DND-41 (cell line): ENCODE data around the gene TRAP1.

Experiments
- EZH2 ChIP-seq: IDR thresholded peaks from 3 replicates; pipeline ENCODE4 v1.6.1; 2012; ENCODE audit warnings: borderline replicate concordance, low read depth, mild to moderate bottlenecking, moderate library complexity, low read length, inconsistent platforms; ENCODE audit not compliant: severe bottlenecking
- TF ChIP-seq, protein P1 (sequence below): IDR thresholded peaks from 2 replicates; pipeline ENCODE4 v1.5.1; 2012; ENCODE audit warnings: borderline replicate concordance, low read length, moderate library complexity, mild to moderate bottlenecking; ENCODE audit not compliant: poor library complexity, severe bottlenecking; ENCODE audit errors: extremely low read depth

DNA sequence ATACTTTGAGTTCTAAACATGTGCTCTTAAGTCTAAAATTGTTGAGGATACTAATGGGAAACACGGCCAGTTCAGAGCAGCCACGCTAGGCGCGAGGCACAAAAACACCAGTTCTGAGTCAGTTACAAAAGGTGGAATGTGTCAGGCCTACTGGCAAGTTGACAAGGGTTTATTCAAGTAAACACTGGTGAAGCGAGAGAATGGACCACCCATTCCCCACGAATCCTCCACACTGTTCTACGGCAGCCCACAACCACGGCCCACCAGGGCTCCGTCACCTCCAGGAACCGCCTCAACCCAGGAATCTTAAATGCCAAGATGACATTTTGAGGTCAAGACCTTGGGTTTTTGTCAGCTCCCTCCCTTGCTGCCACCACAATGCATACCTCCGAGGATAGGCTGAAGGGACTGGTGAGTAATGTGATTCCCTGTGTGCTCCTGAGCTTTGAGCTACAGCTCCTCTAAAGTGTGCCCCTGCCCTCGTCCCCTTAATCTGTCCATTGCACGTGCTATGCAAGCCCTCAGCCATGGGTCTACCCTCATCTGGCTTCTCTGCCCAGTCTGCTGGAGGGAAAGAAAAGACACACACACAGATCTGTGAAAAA, 28.5 kb upstream of the TRAP1 start:
- TF ChIP-seq, protein P1, sequence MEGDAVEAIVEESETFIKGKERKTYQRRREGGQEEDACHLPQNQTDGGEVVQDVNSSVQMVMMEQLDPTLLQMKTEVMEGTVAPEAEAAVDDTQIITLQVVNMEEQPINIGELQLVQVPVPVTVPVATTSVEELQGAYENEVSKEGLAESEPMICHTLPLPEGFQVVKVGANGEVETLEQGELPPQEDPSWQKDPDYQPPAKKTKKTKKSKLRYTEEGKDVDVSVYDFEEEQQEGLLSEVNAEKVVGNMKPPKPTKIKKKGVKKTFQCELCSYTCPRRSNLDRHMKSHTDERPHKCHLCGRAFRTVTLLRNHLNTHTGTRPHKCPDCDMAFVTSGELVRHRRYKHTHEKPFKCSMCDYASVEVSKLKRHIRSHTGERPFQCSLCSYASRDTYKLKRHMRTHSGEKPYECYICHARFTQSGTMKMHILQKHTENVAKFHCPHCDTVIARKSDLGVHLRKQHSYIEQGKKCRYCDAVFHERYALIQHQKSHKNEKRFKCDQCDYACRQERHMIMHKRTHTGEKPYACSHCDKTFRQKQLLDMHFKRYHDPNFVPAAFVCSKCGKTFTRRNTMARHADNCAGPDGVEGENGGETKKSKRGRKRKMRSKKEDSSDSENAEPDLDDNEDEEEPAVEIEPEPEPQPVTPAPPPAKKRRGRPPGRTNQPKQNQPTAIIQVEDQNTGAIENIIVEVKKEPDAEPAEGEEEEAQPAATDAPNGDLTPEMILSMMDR: no peak
- no peak for TF ChIP-seq EZH2
